ENCODE data around the gene ACTR1B. TPM values are rescaled to one million over a fixed set of nuclear protein-coding genes. Genes with fewer than 3 reads are reported as not detected.

ACTR1B gene
- total RNA-seq, 4 donors from 2014 or later: 47.3 to 82.3 (median 78.4) TPM

DNA sequence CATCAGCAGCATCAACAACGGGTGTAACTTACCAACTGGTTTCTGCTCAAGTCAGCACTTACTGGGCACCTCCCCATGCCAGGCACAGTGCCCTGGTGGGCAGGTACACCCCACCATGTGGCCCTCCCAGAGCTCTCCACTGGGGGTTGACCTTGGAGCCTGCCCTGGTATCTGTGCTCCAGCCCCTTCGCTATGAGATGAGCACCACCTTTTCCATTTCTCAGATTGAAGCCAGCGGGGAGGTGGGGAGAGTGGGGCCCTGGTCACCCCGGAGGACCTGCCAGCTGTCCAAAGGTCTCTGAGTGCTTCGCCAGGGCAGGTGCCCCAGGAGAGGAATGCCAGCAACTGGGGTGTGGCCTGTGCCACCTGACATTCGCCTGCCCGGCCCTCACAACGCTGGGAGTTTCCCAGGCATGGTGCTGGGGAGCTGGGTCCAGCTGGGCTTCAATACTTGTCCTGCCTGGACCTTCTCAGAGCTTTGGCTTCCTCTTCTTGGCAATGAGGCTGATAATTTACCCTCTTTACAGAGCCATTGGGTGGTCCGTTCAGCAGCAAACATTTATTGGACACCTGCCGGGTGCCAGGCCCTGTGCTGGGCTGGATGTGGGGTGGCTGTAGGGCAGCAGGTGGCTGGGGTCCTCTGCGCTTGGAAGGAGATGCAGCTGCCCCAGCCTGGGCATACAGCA is 43.7 kb upstream of the ACTR1B start:
- WGBS, 2 donors: 76 to 83% methylated on average over 8 to 11 of the region's 11 CpGs
- DNase-seq (ENCODE audit: low spot score in 2 of 2): peak in 1 of 2 donors; percentile 71
- intact Hi-C loops (cut with DNase I; ENCODE audit: low total_unique reads): loop anchor here (10.0 kb wide), 1 partner anchor 677 kb away; no protein-coding TSS in a partner anchor
- no peak for TF ChIP-seq POLR2A (IDR thresholded peaks at IDR 0.05)
- TF ChIP-seq, protein P1, sequence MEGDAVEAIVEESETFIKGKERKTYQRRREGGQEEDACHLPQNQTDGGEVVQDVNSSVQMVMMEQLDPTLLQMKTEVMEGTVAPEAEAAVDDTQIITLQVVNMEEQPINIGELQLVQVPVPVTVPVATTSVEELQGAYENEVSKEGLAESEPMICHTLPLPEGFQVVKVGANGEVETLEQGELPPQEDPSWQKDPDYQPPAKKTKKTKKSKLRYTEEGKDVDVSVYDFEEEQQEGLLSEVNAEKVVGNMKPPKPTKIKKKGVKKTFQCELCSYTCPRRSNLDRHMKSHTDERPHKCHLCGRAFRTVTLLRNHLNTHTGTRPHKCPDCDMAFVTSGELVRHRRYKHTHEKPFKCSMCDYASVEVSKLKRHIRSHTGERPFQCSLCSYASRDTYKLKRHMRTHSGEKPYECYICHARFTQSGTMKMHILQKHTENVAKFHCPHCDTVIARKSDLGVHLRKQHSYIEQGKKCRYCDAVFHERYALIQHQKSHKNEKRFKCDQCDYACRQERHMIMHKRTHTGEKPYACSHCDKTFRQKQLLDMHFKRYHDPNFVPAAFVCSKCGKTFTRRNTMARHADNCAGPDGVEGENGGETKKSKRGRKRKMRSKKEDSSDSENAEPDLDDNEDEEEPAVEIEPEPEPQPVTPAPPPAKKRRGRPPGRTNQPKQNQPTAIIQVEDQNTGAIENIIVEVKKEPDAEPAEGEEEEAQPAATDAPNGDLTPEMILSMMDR (IDR thresholded peaks at IDR 0.05): no peak
- no peak overlapping the region for H3K4me3 ChIP-seq (ENCODE audit: low read depth, poor library complexity, severe bottlenecking)

DNA sequence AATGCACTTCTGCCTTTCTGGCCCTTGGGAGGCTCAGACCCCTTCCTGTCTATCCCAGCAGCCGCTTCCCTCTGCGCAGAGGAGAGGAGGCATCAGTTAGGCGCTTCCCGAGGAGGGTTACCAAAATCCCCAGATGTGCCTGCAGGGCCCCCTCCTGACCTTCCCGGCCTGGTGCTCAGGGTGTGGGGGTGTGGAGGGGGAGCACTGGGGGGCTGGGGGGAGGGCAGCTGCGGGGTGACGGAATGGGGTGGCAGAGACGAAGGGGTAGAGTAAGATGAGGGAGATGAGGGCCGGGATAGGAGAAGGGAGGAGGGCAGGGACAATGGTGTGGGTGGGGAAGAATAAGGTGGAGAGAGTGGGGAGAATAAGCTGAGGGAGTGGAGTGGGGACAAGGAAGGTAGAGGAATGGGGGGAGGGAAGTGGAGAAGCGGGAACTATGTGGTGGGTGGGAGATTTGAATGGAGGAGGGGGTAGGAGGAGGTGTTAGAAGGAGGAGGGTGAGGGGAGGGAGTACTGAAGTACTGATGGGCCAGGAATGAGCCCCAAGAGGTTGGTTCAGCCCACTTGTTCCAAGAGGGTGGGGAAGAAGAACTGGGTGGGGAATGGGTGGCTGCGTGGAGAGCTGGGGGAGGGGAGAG is 43.0 kb upstream of the ACTR1B start:
- TF ChIP-seq, protein P1 (IDR thresholded peaks at IDR 0.05): no peak
- no peak for TF ChIP-seq POLR2A (IDR thresholded peaks at IDR 0.05)
- intact Hi-C loops (cut with DNase I; ENCODE audit: low total_unique reads): loop anchor here (10.0 kb wide), 1 partner anchor 678 kb away; no protein-coding TSS in a partner anchor
- H3K4me3 ChIP-seq (ENCODE audit: low read depth, poor library complexity, severe bottlenecking): no peak overlapping the region
- DNase-seq (ENCODE audit: low spot score in 2 of 2): peak in 1 of 2 donors; percentile 52
- WGBS, 2 donors: 67 to 81% methylated on average over 11 of the region's 11 CpGs

DNA sequence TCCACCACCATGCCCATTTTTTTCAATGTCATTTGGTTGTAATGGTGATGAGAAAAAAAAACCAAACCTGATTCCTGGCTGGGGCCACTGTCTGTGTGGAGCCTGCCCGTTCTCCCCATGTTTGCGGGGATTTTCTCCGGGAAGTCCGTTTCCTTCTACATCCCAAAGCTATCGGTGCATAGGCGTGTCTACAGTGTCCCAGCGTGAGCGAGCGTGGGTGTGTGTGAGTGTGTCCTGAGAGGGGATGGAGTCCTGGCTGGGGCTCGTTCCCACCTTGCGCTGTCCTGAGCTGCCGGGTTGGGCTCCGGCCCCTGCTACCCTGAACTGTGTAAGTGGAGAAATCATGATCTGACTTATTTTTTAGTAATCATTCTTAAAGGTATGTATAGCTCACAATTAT is 42.3 kb upstream of the ACTR1B start:
- WGBS, 2 donors: 93 to 95% methylated on average over 13 of the region's 13 CpGs
- intact Hi-C loops (cut with DNase I; ENCODE audit: low total_unique reads): loop anchor here (10.0 kb wide), 1 partner anchor 679 kb away; no protein-coding TSS in a partner anchor
- TF ChIP-seq, protein P1 (IDR thresholded peaks at IDR 0.05): no peak
- TF ChIP-seq POLR2A (IDR thresholded peaks at IDR 0.05): no peak
- peak in 1 of 2 donors; percentile 61 for DNase-seq (ENCODE audit: low spot score in 2 of 2)
- no peak overlapping the region for H3K4me3 ChIP-seq (ENCODE audit: low read depth, poor library complexity, severe bottlenecking)

DNA sequence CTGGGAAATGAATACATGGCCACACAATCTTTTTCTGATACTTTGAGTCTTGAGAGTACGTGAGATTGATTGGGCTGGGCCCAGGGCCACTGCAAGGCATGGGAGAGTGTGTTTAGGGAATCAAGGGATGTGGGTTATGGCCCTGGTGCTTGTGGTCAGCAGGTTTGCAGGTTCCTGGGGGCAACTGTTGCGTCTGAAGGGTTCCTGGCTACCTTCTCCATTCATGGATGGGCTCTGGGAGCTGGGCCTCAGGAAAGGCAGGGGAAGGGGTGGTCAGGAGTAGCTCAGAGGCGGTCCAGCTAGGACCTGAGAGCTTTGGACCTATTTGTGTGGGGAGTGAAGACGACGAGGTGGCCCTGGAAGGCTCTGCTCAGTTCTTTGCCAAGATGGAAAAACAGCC is 41.1 kb upstream of the ACTR1B start:
- 90 to 94% methylated on average over 5 of the region's 5 CpGs for WGBS, 2 donors
- H3K4me3 ChIP-seq (ENCODE audit: low read depth, poor library complexity, severe bottlenecking): no peak overlapping the region
- peak in 1 of 2 donors; percentile 48 for DNase-seq (ENCODE audit: low spot score in 2 of 2)
- intact Hi-C loops (cut with DNase I; ENCODE audit: low total_unique reads): loop anchor here (10.0 kb wide), 1 partner anchor 680 kb away; no protein-coding TSS in a partner anchor
- TF ChIP-seq, protein P1 (IDR thresholded peaks at IDR 0.05): no peak
- TF ChIP-seq POLR2A (IDR thresholded peaks at IDR 0.05): no peak

DNA sequence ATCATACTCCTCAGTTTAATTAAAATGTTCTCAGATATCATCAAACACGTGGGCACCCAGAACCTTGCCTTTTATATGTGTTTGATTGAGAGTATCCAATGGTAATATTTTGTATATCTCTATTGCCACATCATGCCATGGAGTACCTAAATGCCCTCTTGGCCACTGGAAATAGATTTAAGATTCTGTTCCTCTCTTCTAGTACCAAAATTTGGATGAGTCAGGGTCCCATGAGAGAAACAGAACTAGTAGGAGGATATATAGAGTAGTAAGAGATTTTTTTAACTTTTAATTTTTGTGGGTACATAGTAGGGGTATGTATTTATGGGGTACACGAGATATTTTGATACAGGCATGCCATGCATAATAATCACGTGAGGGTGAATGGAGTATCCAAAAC is 39.9 kb upstream of the ACTR1B start:
- WGBS, 2 donors: 71 to 84% methylated on average over 3 of the region's 3 CpGs
- no peak overlapping the region for H3K4me3 ChIP-seq (ENCODE audit: low read depth, poor library complexity, severe bottlenecking)
- no peak for TF ChIP-seq POLR2A (IDR thresholded peaks at IDR 0.05)
- TF ChIP-seq, protein P1 (IDR thresholded peaks at IDR 0.05): no peak
- intact Hi-C loops (cut with DNase I; ENCODE audit: low total_unique reads): loop anchor here (10.0 kb wide), 1 partner anchor 681 kb away; no protein-coding TSS in a partner anchor
- no peak for DNase-seq (ENCODE audit: low spot score in 2 of 2)

Data from lower leg skin (tissue), 4 donors.